GM12892 (cell line): ENCODE measurements around the gene TJP1.

ENCODE experiments used
- DNase-seq: peaks from one replicate; pipeline ENCODE4 v3.0.0; 2011; ENCODE audit not compliant: insufficient read length
- FAIRE-seq: peaks from 2 replicates; lab custom pipeline; 2011; peaks lifted over from hg19 to GRCh38; lab: Jason Lieb, UNC
- POLR2A ChIP-seq: IDR thresholded peaks from 2 replicates; pipeline ENCODE4 v1.6.1; 2011; ENCODE audit warnings: low read depth, low read length, control low read depth
- POLR2AphosphoS5 ChIP-seq: IDR thresholded peaks from 2 replicates; pipeline ENCODE4 v1.6.1; 2011; ENCODE audit warnings: low read depth, low read length, control low read depth
- TAF1 ChIP-seq: IDR thresholded peaks from 2 replicates; pipeline ENCODE4 v1.6.1; 2011; ENCODE audit warnings: low read depth, mild to moderate bottlenecking, control low read depth, low read length, borderline replicate concordance

The TJP1 gene

GRCh38 chr15:29692527-29692926, 129.7 kb downstream of the TJP1 start:
- FAIRE-seq (no peak), DNase-seq (no peak)
- no peak for TF ChIP-seq POLR2A
- no peak for TF ChIP-seq POLR2AphosphoS5
- no peak for TF ChIP-seq TAF1

GRCh38 chr15:29690765-29691475, 131.3 kb downstream of the TJP1 start:
- TF ChIP-seq POLR2A (no peak), TAF1 (no peak), POLR2AphosphoS5 (no peak)
- FAIRE-seq, result no peak
- DNase-seq, result no peak

- FAIRE-seq, result no peak
- no peak for TF ChIP-seq POLR2A
- no peak for TF ChIP-seq TAF1
- no peak for TF ChIP-seq POLR2AphosphoS5
- DNase-seq, result no peak
Observed at GRCh38 chr15:29689287-29689986, 132.8 kb downstream of the TJP1 start.

- no peak for FAIRE-seq
- no peak for DNase-seq
- no peak for TF ChIP-seq TAF1
- TF ChIP-seq POLR2AphosphoS5, result no peak
- TF ChIP-seq POLR2A, result no peak
Observed at GRCh38 chr15:29688506-29689286, 133.6 kb downstream of the TJP1 start.

- no peak for TF ChIP-seq TAF1
- TF ChIP-seq POLR2A, result no peak
- no peak for TF ChIP-seq POLR2AphosphoS5
- FAIRE-seq (no peak), DNase-seq (no peak)
Observed at GRCh38 chr15:29687939-29688505, 134.2 kb downstream of the TJP1 start.

GRCh38 chr15:29687204-29687815, 135.0 kb downstream of the TJP1 start:
- FAIRE-seq (no peak), DNase-seq (no peak)
- TF ChIP-seq POLR2A, result no peak
- no peak for TF ChIP-seq POLR2AphosphoS5
- TF ChIP-seq TAF1, result no peak

GRCh38 chr15:29686445-29687203, 135.6 kb downstream of the TJP1 start:
- no peak for FAIRE-seq
- DNase-seq, result no peak

GRCh38 chr15:29686079-29686425, 136.2 kb downstream of the TJP1 start:
- DNase-seq, result no peak
- no peak for TF ChIP-seq TAF1
- no peak for TF ChIP-seq POLR2AphosphoS5
- no peak for TF ChIP-seq POLR2A

More at GRCh38 chr15:29686445-29687203, 135.6 kb downstream of the TJP1 start:
- TF ChIP-seq TAF1, result no peak
- TF ChIP-seq POLR2AphosphoS5, result no peak
- TF ChIP-seq POLR2A, result no peak

GRCh38 chr15:29685156-29686078, 136.9 kb downstream of the TJP1 start:
- no peak for TF ChIP-seq POLR2A
- no peak for TF ChIP-seq TAF1
- TF ChIP-seq POLR2AphosphoS5, result no peak
- FAIRE-seq (no peak), DNase-seq (no peak)

More at GRCh38 chr15:29686079-29686425, 136.2 kb downstream of the TJP1 start:
- no peak for FAIRE-seq

GRCh38 chr15:29682781-29683180, 139.5 kb downstream of the TJP1 start:
- DNase-seq (no peak), FAIRE-seq (no peak)
- TF ChIP-seq TAF1 (no peak), POLR2AphosphoS5 (no peak), POLR2A (no peak)

GRCh38 chr15:29682361-29682760, 139.9 kb downstream of the TJP1 start:
- FAIRE-seq, result no peak
- no peak for DNase-seq

More at GRCh38 chr15:29682361-29682760, 139.9 kb downstream of the TJP1 start:
- TF ChIP-seq POLR2A (no peak), POLR2AphosphoS5 (no peak), TAF1 (no peak)
